Mesothelial cell of epicardium (in vitro differentiated cells): ENCODE results near the gene ATIC. TPM values are rescaled to one million over a fixed set of nuclear protein-coding genes. Genes with fewer than 3 reads are reported as not detected.
A peak's percentile ranks its signal among the peaks of the same experiment; 100 is the strongest.
"Not testable (repeated sequence)": the region's sequence is repeated elsewhere in the genome, so short reads cannot be mapped to it uniquely, and the experiment has no call there.

Experiments used
- DNase-seq, 2 experiments: peaks; one replicate each; pipeline ENCODE4 v3.0.0; 2021; ENCODE audit warnings: low spot score in 2 of 2; ENCODE audit not compliant: unreplicated experiment in 2 of 2
- H3K27ac Mint-ChIP-seq: 2 replicates; pipeline ENCODE4 v1.8.0; 2021; ENCODE audit warnings: mixed read lengths
- H3K27me3 Mint-ChIP-seq: 2 replicates; pipeline ENCODE4 v1.8.0; 2021; ENCODE audit warnings: low read depth, mixed read lengths
- H3K36me3 Mint-ChIP-seq: 2 replicates; pipeline ENCODE4 v1.8.0; 2021; ENCODE audit warnings: mixed read lengths
- H3K4me1 Mint-ChIP-seq: 2 replicates; pipeline ENCODE4 v1.8.0; 2021; ENCODE audit warnings: mixed read lengths
- H3K4me3 Mint-ChIP-seq: 2 replicates; pipeline ENCODE4 v1.8.0; 2021; ENCODE audit warnings: mild to moderate bottlenecking, moderate library complexity, mixed read lengths
- H3K9me3 Mint-ChIP-seq: 2 replicates; pipeline ENCODE4 v1.8.0; 2021; ENCODE audit warnings: mixed read lengths
- CTCF ChIP-seq: fragments of 200-600 bp; sonication (generic); IDR thresholded peaks from one replicate; pipeline ENCODE4 v1.5.0; 2021; ENCODE audit warnings: antibody characterized with exemption; ENCODE audit not compliant: unreplicated experiment
- total RNA-seq: library from RNA; stranded (reverse); gene quantifications from 3 replicates; pipeline ENCODE4 v1.2.1, GENCODE V29; 2021

The ATIC gene
- total RNA-seq, 1 donor from 2014 or later: 115 TPM

DNA sequence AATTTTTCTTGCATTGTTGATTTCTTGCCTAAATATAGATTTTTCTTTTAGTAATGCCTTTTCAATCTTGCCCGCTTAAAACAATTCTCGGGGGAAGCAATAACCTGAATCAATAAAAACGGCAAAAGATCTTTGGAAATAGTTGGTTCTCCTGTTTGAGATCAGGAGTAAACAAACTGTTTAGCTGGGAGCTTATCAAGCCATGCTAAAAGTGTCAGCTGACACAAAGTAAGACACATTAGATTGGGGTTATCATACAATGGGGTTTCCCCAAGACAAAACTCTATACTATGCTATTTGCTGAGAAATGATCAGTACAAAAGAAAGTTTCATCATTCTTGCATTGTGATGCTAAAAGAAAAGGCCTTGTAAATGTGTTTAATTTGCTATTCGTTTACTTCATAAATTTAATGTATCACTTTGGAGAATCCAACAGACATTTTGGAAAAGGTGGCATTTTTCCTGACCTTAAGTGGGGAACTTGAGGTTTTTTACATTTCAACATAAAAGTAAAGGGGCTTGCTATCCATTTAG lies 46.5 kb downstream of the ATIC start:
- no peak for TF ChIP-seq CTCF
- peaks cover 20% of the 10 kb centered on the region for H3K4me1 Mint-ChIP-seq
- no peaks in the 10 kb centered on the region for H3K9me3 Mint-ChIP-seq
- H3K36me3 Mint-ChIP-seq: peaks cover 21% of the 10 kb centered on the region
- H3K27ac Mint-ChIP-seq: peak overlapping the region; percentile 6
- H3K27me3 Mint-ChIP-seq: no peaks in the 10 kb centered on the region
- no peak overlapping the region for H3K4me3 Mint-ChIP-seq
- no peak for DNase-seq

DNA sequence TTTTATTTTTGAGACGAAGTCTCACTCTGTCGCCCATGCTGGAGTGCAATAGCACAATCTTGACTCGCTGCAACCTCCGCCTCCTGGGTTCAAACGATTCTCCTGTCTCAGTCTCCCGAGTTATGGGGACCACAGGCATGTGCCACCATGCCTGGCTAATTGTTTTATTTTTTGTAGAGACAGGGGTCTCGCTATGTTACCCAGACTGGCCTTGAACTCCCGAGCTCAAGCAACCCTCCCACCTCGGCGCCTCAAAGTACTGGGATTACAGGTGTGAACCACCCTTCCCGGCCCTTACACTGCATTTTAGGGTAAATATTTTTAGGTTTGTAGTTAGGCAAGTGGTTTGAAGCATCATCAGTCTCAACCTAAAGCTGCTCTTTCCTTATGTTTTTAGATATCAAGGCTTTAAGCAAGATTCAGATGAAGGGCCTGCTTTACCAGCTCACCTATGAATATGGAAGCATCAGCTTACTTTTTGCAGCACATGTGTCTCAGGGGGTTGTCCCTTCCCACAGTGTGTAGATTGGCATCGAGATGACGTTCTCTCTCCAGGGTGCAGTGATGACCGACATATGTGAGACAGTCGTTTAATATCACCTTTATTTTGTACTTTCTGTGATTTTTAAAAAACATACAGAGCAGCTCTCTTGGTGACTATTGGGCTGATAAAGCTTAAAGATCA lies 47.2 kb downstream of the ATIC start:
- no peaks in the 10 kb centered on the region for H3K27me3 Mint-ChIP-seq
- H3K27ac Mint-ChIP-seq: no peak overlapping the region
- TF ChIP-seq CTCF: no peak
- H3K36me3 Mint-ChIP-seq: peaks cover 28% of the 10 kb centered on the region
- peaks cover 20% of the 10 kb centered on the region for H3K4me1 Mint-ChIP-seq
- no peak overlapping the region for H3K4me3 Mint-ChIP-seq
- no peak for DNase-seq
- H3K9me3 Mint-ChIP-seq: no peaks in the 10 kb centered on the region

GRCh38 chr2:215359576-215359922 lies 47.7 kb downstream of the ATIC start:
- H3K27me3 Mint-ChIP-seq: no peaks in the 10 kb centered on the region
- no peaks in the 10 kb centered on the region for H3K9me3 Mint-ChIP-seq
- peaks cover 30% of the 10 kb centered on the region for H3K36me3 Mint-ChIP-seq
- no peak for TF ChIP-seq CTCF
- no peak overlapping the region for H3K27ac Mint-ChIP-seq
- no peak overlapping the region for H3K4me3 Mint-ChIP-seq
- no peak for DNase-seq
- H3K4me1 Mint-ChIP-seq: peaks cover 20% of the 10 kb centered on the region

GRCh38 chr2:215360059-215360458 lies 48.2 kb downstream of the ATIC start:
- not testable (repeated sequence) for DNase-seq, H3K27me3 Mint-ChIP-seq, H3K27ac Mint-ChIP-seq, H3K4me3 Mint-ChIP-seq, H3K9me3 Mint-ChIP-seq
- Mint-ChIP-seq H3K36me3 (peaks cover 29% of the 10 kb centered on the region), H3K4me1 (peaks cover 20% of the 10 kb centered on the region)

GRCh38 chr2:215360596-215360995 lies 48.7 kb downstream of the ATIC start:
- H3K9me3 Mint-ChIP-seq: no peaks in the 10 kb centered on the region
- no peaks in the 10 kb centered on the region for H3K27me3 Mint-ChIP-seq
- H3K4me1 Mint-ChIP-seq: peaks cover 20% of the 10 kb centered on the region
- no peak overlapping the region for H3K4me3 Mint-ChIP-seq
- no peak for DNase-seq
- H3K36me3 Mint-ChIP-seq: peaks cover 33% of the 10 kb centered on the region
- no peak for TF ChIP-seq CTCF
- H3K27ac Mint-ChIP-seq: no peak overlapping the region

DNA sequence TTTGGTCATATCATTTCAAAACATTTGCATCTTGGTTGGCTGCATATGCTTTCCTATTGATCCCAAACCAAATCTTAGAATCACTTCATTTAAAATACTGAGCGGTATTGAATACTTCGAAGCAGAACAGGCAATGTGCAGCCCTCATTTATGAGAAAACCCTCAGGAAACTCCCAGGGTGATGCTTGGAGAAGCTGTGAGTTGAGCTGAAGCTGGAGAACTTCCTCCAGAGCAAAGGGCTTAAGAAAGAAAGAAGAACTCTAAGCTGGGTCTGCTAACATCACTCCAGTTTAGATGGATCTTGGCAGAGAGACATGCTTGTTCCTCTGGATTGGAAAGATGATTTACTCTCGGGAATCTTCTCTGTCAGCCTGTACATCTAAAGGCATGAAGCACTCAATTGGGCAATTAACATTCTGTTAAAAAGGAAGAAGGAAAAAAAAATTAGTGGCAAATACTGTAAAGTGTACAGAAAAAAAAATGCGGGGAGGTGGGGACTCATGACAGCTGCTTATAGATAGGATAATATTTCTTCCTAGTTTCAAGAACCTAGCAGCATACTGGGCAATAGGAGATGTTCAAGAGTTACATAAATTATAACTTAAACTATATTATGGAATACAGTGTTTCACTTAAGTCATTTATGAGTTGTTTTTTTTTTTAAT lies 49.5 kb downstream of the ATIC start:
- TF ChIP-seq CTCF: no peak
- Mint-ChIP-seq H3K4me1 (peaks cover 20% of the 10 kb centered on the region), H3K4me3 (no peak overlapping the region), H3K27me3 (no peaks in the 10 kb centered on the region), H3K9me3 (no peaks in the 10 kb centered on the region), H3K36me3 (peaks cover 30% of the 10 kb centered on the region), H3K27ac (peak overlapping the region; percentile 60)
- no peak for DNase-seq
